Astrocyte of the hippocampus (primary cell): ENCODE measurements around the gene OR52B6.
"Not testable (repeated sequence)": the region's sequence is repeated elsewhere in the genome, so short reads cannot be mapped to it uniquely, and the experiment has no call there.

ENCODE experiments used
- DNase-seq: peaks from one replicate; pipeline ENCODE4 v3.0.0; 2011; ENCODE audit warnings: low read depth, low spot score

The OR52B6 gene

GRCh38 chr11:5593146-5593545, 12.5 kb downstream of the OR52B6 start:
- DNase-seq: no peak

DNA sequence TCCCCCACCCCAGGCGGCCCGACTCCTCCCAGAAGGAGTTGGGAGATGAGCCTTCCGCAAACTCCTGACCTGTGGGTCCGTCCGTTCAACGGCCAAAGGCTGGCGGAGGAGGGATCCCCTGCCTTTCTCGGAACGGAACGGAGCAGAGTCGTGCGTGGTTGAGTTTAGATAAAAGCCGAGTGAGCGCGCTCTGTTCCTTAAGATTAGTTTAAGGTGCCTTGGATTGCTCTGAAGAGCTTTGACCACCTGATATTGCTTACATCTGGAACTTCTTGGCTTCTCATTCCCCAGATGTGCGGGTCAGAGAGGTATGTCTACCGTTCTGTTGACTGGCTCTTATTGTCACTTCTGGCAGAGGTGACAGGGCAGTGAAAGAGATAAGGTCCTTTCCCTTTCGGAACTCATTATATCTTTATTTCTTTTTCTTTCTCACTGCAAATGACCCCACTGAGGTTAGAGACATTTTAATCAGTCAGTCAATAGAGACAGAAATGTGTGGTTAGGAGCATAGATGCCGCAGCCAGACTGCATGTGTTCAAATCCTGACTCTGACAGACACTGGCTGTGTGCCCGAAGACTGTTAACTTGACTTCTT, 16.0 kb downstream of the OR52B6 start, which contains the start of gene TRIM6:
Gene TRIM6, plus strand, starts transcription at position 31 of the 595 bp plus-strand sequence. Its CDS starts 261 bp downstream, at position 292.
- peak; percentile 62 for DNase-seq

GRCh38 chr11:5597953-5598352, 17.3 kb downstream of the OR52B6 start:
- DNase-seq: peak; percentile 34

- DNase-seq: peak; percentile 90
Measured at GRCh38 chr11:5600374-5600851, 19.7 kb downstream of the OR52B6 start.

- not testable (repeated sequence) for DNase-seq
Measured at GRCh38 chr11:5602791-5603190, 22.1 kb downstream of the OR52B6 start.

DNA sequence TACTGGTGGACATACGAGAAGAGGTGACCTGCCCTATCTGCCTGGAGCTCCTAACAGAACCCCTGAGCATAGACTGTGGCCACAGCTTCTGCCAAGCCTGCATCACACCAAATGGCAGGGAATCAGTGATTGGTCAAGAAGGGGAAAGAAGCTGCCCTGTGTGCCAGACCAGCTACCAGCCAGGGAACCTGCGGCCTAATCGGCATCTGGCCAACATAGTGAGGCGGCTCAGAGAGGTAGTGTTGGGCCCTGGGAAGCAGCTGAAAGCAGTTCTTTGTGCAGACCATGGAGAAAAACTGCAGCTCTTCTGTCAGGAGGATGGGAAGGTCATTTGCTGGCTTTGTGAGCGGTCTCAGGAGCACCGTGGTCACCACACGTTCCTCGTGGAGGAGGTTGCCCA, 22.6 kb downstream of the OR52B6 start:
- DNase-seq: no peak

GRCh38 chr11:5604896-5605295, 24.2 kb downstream of the OR52B6 start:
- no peak for DNase-seq

GRCh38 chr11:5605849-5606248, 25.2 kb downstream of the OR52B6 start:
- DNase-seq: peak; percentile 92

- no peak for DNase-seq
Measured at GRCh38 chr11:5608808-5609207, 28.1 kb downstream of the OR52B6 start.

- no peak for DNase-seq
Measured at GRCh38 chr11:5610446-5610845, 29.8 kb downstream of the OR52B6 start.

DNA sequence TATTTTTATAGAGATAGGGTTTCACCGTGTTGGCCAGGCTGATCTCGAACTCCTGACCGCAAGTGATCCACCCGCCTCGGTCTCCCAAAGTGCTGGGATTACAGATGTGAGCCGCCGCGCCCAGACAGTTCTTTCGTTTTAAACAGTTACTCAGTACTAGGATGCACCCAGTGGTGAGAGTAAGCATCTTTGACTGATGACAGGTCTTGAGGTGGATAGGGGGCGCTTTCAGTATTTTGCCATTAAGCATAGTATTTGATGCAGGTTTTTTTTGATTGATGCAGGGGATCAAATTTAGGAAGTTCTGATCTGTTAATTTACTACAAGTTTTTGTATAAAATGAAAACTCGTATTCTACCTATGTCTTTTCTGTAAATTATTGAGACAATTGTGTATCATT, 30.9 kb downstream of the OR52B6 start:
- DNase-seq: no peak

- peak; percentile 44 for DNase-seq
Measured at GRCh38 chr11:5618807-5619206, 38.1 kb downstream of the OR52B6 start.

DNA sequence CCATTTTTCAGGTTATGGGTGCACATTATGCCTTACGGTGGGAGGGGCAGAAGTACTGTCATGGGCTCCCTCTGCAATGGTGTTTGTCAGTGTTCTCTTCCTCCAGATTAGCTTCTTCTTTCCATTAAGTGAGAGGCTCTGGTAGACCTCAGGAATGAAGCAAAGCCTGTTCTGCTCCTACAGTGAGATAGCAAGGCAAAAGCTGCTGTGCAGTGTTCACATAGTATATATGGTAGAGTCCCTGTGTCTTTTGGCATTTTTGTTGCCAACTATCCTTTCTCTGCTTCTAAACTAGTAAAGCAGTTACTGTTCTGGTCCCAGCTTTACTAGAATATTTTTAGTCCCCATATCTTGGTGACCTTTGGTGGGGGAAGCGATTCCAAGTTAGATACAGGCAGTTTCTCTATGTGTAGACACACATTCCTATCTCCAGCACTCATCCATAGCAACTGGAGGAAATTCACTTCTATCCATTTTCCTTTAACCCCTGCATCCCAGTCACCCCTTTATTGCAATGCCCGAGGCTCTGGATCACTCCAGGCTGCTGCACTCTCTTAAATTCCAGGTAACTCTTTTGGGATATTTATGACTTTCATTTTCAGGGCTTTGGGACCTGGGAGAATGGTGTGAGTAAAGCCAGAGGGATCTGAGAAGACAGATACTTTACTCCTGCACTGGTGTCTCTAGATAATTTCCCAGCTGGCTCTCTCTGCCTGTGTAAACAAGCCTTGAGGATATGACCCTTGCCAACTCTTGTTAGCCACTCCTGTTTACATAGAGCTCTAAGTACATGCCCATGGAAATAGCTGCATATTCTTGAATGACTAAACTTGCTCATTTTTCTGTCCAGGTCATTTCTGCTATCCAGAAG, 40.2 kb downstream of the OR52B6 start:
- DNase-seq: peak; percentile 80

GRCh38 chr11:5621580-5621979, 40.9 kb downstream of the OR52B6 start:
- DNase-seq: no peak

- DNase-seq: no peak
Measured at GRCh38 chr11:5622802-5623201, 42.1 kb downstream of the OR52B6 start.

- DNase-seq: peak; percentile 59
Measured at GRCh38 chr11:5624489-5625279, 44.0 kb downstream of the OR52B6 start, which contains the start of gene TRIM34. Gene TRIM34 (plus strand): TSS chr11:5625001. CDS start chr11:5632332, 7,331 bp downstream.

DNA sequence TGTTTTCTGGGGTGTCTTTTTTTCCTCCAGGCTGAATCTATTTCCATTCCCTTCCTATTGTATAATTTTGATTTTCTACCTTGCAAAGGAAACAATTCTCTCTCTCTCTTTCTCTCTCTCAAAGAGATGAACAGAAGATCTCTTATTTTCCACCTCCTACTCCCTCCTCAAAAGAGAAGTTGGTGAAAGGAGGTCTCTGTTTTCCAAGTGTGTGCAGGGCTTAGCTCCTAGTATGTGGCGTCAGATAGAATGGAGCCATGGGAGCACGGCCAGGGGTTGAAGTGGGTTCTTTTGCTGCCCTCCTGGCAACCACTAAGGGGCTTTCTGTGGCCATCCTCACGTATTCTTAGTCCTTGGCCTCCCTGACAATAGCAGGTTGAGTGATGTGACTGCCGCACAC, 44.6 kb downstream of the OR52B6 start:
- no peak for DNase-seq

DNA sequence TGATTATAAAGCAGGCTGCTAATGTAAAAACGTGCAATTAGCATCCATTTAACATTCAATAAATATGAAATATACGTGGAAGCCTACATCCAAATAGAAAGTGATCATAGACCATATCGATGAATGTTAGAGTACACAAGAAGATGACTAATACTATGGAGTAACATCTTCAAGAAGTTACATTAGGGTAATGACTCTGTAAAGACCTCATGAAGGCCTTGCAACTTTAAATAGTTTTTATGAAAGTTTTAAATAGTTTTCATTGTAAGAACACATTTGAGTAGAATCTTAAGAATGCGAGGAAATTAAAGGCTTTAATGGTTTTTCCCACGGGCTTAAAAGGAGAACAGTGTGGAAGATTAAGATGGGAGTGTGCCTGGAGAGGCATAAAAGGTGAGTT, 45.5 kb downstream of the OR52B6 start:
- DNase-seq: no peak

DNA sequence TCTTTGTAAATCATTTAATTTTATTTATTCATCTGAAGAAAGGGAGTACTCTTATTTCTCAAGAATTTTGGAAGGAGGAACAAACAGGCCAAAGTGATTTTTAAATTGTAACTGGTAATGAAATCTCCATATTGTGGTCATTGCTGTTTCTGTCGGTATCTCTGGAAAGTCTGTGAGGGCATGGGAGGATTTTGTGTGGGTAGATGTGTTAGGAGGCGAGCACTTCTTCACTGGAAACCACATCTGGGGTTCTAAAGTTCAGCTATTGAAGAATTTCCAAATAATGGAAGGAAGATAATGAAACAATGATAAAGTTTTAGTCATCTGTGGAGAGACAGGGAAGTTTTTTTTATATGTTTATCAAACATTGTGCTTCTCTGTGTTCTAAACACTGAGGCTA, 50.7 kb downstream of the OR52B6 start:
- DNase-seq: no peak
